Epithelial cell of proximal tubule (primary cell): ENCODE measurements around the gene SHANK3. TPM values are rescaled to one million over a fixed set of nuclear protein-coding genes. Genes with fewer than 3 reads are reported as not detected.
A peak's percentile ranks its signal among the peaks of the same experiment; 100 is the strongest.
"Not testable (repeated sequence)": the region's sequence is repeated elsewhere in the genome, so short reads cannot be mapped to it uniquely, and the experiment has no call there.

Experiments used
- DNase-seq: peaks from one replicate; pipeline ENCODE4 v3.0.0-alpha.2; 2011; ENCODE audit warnings: low read depth
- H3K4me3 ChIP-seq: 2 replicates; pipeline ENCODE4 v1.5.1; 2011; ENCODE audit warnings: low read depth, mild to moderate bottlenecking, low read length
- CTCF ChIP-seq: conservative IDR thresholded peaks from 2 replicates; pipeline ENCODE4 v1.5.1; 2012; ENCODE audit warnings: low read depth, mild to moderate bottlenecking, low read length
- total RNA-seq: library from RNA; depleted of rRNA; stranded (reverse); fragments of >200 nt; gene quantifications from 2 replicates; pipeline ENCODE4 v1.2.3, GENCODE V29; 2015

Gene SHANK3
- total RNA-seq, 1 donor from 2014 or later, result 3.6 TPM

GRCh38 chr22:50627642-50628542 is 44.7 kb upstream of the SHANK3 start, which contains the start of gene ARSA:
TSS of gene ARSA (minus strand) at chr22:50628152. CDS start at chr22:50627779, 373 bp downstream.
- peak within 1 kb of the TSS; percentile 95 for H3K4me3 ChIP-seq
- TF ChIP-seq CTCF, result peak; percentile 48
- DNase-seq, result no peak

GRCh38 chr22:50628543-50629134 is 44.0 kb upstream of the SHANK3 start:
- peak overlapping the region; percentile 95 for H3K4me3 ChIP-seq
- no peak for DNase-seq
- TF ChIP-seq CTCF, result no peak

GRCh38 chr22:50630376-50630775 is 42.2 kb upstream of the SHANK3 start:
- H3K4me3 ChIP-seq, result no peak overlapping the region
- TF ChIP-seq CTCF, result no peak
- no peak for DNase-seq

GRCh38 chr22:50633086-50633485 is 39.5 kb upstream of the SHANK3 start:
- DNase-seq, result no peak
- no peak for TF ChIP-seq CTCF
- no peak overlapping the region for H3K4me3 ChIP-seq

GRCh38 chr22:50633771-50634170 is 38.9 kb upstream of the SHANK3 start:
- H3K4me3 ChIP-seq, result no peak overlapping the region
- no peak for DNase-seq
- no peak for TF ChIP-seq CTCF

- no peak overlapping the region for H3K4me3 ChIP-seq
- no peak for TF ChIP-seq CTCF
- no peak for DNase-seq
Observed at GRCh38 chr22:50635591-50635990, 37.0 kb upstream of the SHANK3 start.

- DNase-seq, H3K4me3 ChIP-seq: not testable (repeated sequence)
Observed at GRCh38 chr22:50640296-50640695, 32.3 kb upstream of the SHANK3 start.
